Measurements from ENCODE around the gene PFKFB4. TPM values are rescaled to one million over a fixed set of nuclear protein-coding genes. Genes with fewer than 3 reads are reported as not detected.

Gene PFKFB4
- total RNA-seq, 1 donor, result 18.1 TPM

DNA sequence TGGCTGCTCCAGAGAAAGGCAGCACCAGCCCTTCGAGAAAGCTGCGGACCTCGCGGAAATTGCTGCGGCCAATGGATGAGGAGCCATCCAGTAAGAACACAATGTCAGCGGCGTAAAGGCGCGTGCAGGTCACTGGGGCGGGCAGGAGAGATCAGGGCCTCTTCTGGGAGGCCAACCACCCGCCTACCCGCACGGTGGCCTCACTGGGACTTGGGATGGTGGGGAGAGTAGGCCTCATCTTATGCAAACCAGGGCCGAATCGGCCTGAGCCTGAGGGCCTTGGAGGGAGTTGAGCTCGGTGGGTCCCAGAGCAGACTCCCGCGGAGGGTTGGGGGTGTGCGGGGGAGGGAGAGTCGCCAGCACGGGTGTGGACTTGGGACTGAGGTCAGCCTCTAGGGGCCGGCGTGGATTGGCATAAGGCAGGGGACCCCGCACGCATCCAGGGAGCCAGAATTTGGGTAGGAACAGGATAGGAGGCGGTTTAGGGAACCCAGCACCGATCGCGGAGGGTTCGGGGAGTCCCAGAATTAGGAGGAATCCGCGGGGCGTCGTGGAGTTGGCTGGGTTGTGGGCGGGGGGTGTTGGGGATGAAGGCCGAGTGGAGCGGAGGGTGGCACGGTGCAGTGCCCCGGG, 37.9 kb upstream of the PFKFB4 start:
- DNase-seq (ENCODE audit: low read depth), result peak; percentile 34
- H3K4me3 ChIP-seq (ENCODE audit: low read depth, low read length), result peak overlapping the region; percentile 54
- TF ChIP-seq, protein P1, sequence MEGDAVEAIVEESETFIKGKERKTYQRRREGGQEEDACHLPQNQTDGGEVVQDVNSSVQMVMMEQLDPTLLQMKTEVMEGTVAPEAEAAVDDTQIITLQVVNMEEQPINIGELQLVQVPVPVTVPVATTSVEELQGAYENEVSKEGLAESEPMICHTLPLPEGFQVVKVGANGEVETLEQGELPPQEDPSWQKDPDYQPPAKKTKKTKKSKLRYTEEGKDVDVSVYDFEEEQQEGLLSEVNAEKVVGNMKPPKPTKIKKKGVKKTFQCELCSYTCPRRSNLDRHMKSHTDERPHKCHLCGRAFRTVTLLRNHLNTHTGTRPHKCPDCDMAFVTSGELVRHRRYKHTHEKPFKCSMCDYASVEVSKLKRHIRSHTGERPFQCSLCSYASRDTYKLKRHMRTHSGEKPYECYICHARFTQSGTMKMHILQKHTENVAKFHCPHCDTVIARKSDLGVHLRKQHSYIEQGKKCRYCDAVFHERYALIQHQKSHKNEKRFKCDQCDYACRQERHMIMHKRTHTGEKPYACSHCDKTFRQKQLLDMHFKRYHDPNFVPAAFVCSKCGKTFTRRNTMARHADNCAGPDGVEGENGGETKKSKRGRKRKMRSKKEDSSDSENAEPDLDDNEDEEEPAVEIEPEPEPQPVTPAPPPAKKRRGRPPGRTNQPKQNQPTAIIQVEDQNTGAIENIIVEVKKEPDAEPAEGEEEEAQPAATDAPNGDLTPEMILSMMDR (IDR thresholded peaks at IDR 0.05; ENCODE audit: insufficient read depth, low read depth, low read length), result no peak

DNA sequence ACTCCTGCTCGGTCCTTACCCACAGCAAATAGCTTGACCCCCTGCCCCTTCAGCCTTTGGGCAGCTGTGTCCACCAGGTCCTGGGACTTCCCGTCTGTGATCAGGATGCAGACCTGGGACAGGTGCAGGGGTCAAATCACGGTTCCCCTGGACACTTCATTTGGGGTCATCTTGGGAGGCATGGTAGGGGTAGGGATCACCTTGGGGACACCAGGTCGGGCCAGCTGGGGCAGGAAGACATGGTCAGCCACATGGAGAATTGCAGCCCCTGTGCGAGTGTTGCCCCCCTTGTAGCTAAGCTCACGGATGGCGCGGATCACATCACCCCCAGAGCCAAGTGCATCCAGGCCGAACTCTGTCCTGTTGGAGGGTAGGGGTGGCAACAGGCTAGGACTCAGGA, 36.7 kb upstream of the PFKFB4 start:
- peak overlapping the region; percentile 54 for H3K4me3 ChIP-seq (ENCODE audit: low read depth, low read length)
- TF ChIP-seq, protein P1 (IDR thresholded peaks at IDR 0.05; ENCODE audit: insufficient read depth, low read depth, low read length), result no peak
- no peak for DNase-seq (ENCODE audit: low read depth)

DNA sequence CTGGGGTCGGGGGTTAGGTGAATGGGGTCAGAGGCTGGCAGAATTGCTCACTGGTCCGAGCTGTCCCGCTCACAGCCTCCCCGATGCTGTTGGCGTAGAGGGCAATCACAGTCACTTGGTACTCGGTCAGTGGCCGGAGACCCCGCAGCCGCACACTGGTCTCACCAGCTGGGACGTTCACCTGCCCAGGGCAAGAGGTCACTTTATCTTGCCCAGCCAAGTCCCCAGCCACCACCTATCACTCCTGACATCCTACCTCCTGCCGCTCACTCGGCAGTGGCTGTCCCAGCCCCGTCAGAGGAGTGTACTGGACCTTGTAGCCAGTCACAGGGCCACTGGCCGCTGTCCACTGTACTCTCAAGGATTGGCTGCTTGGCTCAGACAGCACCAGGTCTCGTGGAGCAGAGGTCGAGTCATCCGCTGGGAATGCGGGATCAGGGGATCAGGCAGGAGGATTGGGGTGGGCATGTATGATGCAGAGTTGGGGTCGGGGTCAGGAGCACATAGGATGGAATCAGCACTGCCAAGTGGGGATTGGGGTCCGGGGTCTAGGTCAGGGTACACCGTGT, 36.0 kb upstream of the PFKFB4 start:
- TF ChIP-seq, protein P1 (IDR thresholded peaks at IDR 0.05; ENCODE audit: insufficient read depth, low read depth, low read length), result no peak
- no peak for DNase-seq (ENCODE audit: low read depth)
- H3K4me3 ChIP-seq (ENCODE audit: low read depth, low read length), result no peak overlapping the region

DNA sequence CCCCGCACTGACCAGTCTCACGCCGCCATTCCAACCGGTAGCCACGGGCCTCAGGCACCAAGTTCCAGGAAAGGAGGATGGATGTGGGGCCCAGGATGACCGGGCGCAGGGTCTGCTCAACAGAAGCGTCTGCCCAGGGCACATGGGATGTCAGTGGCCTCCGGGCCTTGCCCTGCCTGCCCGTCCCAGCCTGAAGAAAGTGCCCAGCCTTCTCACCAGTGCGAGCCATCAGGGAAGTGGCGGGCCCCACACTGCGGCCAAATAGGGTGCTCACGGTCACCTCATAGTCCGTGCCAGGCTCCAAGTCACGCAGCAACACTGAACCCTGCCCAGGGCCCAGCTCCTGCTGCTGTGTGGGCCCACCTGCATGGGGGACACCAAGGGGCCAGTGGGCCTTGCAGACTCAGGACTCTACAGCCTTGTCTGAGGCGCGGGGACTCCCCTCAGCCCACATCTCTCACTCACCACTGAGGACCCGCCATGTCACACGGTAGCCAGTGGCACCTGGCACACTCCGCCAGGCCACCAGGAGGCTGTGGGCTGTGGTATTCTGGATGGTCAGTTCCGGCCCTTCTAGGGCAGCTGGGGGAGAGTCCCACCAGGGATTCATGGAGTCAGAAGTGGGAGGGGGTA, 35.4 kb upstream of the PFKFB4 start:
- H3K4me3 ChIP-seq (ENCODE audit: low read depth, low read length), result no peak overlapping the region
- DNase-seq (ENCODE audit: low read depth), result no peak
- TF ChIP-seq, protein P1 (IDR thresholded peaks at IDR 0.05; ENCODE audit: insufficient read depth, low read depth, low read length), result no peak

DNA sequence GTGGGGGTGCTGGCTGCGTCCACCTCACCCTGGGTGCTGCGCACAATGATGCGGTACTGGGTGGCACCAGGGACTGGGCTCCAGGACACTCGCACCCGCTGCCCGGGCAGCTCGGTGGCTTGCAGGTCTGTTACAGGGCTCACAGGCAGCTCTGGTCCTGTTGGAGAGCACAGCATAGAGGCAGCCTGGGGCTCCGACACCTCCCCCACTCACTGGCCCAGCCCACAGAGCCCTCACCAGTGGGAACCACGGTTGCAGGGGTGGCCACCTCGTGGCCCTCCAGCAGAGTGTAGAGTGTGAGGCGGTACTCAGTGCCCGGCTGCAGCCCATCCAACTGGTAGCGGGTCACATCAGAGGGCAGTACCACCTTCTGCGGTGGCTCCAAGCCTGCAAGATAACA, 34.8 kb upstream of the PFKFB4 start:
- no peak overlapping the region for H3K4me3 ChIP-seq (ENCODE audit: low read depth, low read length)
- TF ChIP-seq, protein P1 (IDR thresholded peaks at IDR 0.05; ENCODE audit: insufficient read depth, low read depth, low read length), result no peak
- DNase-seq (ENCODE audit: low read depth), result no peak

DNA sequence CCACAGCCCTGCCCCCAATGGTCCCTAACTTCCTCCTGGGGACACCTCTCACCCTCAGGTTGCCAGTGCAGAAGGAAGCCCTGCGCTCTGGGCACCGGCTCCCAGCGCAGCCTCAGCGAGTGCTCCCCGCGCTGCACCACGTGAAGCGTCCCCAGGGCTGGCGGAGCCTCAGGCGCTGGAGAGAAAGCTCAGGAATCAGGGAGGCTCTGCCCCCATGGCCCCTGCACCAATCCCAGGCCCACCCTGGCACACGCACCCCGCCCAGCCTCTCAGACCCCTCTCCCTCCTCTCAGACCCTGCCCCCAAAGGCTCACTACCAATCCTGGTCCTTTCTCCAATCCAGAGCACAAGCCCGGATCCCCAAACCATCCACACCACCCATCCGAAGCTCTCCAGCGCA, 31.6 kb upstream of the PFKFB4 start:
- H3K4me3 ChIP-seq (ENCODE audit: low read depth, low read length), result no peak overlapping the region
- no peak for DNase-seq (ENCODE audit: low read depth)
- TF ChIP-seq, protein P1 (IDR thresholded peaks at IDR 0.05; ENCODE audit: insufficient read depth, low read depth, low read length), result no peak
